ENCODE results near the gene FBXL14.

The FBXL14 gene

DNA sequence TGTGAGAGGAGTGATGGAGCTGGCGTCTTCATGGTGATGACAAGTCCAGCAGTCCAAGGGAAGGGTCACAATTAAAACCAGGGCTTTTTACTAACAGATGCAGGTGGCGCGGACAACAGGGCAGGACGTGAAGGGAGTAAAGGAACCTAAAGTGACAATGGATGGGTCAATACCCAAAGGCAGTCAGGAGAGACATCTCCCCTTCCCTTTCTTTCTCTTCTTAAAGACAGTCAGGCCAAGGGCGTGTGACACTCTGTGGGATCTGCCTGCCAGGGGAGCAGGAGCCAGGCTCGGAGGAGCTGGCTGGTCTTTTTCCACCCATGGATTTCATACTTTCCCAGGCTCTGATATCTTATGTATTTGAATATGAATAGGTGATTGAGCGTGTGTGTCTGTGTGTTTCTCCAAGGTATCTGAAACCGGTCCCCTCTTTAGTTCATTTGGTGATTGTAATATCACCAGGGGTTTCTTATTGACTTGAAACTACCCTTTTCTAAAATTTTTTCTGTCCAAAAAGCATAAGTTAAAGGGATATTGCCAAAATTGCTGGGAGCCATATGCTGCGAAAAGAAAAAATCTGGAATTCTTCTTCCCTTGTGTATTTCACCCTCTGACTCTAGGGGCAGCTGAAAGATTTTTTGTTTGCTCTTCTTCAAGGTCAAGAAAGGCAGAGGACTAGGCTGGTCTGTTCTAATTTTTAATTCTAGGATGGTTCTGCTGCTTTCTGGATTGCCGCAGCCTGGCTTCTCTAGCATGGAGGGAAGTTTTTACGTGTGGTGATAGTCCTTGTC, 61.8 kb downstream of the FBXL14 start:
- DNase-seq: no peak

DNA sequence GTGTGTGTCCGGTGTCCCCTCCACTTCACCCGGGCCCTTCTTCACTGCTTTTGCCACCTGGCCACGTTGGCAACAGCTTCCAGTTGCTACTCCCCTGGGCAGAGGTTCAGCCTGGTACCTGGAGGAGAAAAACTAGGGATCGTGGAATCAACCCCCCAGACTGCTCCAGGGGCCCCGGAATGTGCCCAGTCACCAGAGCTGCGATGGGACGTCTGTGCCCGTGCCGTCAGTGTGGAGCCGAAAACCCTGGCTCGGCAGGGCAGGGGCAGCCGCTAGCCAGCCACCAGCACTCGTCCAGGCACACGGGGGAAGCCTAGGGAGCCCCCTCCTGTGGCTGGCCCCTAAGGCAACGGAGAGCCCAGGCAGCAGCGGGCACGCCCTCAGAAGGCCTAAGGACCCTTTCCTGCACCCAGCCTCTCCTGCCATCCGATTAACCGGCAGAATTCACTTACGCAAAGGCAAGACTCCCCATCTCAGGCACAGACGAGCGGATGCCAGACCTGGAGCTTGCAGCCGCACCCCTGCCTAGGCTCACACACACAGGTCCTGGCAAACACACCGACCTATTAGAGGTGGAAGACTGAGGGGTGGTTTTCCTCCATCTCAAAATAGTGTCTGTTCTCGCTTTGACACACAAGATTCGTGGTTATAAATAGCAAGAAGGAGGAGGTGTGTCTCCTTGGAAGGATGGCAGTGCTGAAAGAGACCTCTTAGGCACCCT, 62.6 kb downstream of the FBXL14 start:
- no peak for DNase-seq

- DNase-seq: no peak
Measured at GRCh38 chr12:1531153-1531653, 63.2 kb downstream of the FBXL14 start.

DNA sequence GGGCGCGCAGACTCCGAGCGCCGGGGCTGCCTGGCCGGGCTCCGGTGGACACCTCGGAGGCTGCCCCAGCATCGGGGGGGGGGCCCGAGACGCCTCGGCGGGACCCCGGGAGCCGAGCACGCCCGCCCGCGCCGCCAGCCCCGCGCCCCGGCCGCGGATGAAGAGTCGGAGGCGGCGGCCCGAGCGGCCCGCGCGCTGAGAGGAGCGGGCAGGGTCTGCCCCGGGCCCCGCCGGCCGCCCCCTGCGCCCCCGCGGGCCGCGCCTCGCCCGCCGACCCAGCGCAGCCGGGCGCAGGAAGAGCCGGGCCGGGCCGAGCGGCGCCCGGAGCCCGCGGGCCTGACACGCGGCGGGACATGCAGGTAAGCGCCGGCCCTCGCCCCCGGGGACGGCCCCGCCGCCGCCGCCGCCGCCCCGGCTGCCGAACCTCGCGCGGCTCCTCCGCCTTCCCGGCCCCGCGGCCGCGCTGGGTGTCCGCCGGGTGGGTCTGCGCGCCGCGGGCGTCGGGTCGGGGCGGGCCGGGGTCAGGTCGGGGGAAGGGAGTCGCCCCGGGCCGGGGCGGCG, 63.7 kb downstream of the FBXL14 start:
- no peak for DNase-seq

- no peak for DNase-seq
Measured at GRCh38 chr12:1529862-1530591, 64.4 kb downstream of the FBXL14 start.

GRCh38 chr12:1529228-1529861, 65.0 kb downstream of the FBXL14 start:
- no peak for DNase-seq

DNA sequence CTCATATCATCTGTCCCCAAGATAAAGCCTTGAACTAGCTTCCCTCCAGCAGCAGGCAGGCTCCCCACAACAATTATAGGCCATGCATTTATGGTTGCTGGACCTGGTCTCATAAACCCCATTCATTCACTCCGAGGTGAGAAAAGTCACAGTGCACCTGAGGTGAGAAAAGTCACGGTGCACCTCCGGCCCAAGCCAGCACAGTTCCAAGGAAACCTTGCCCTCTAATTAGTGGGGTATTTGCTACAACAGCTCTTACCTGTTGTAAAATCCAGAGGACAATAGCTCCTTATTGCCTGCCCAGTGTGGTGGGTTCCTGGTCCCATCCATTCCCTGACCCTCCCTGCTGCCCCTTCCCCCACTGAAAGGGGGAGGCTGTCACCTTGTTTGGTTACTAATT, 65.6 kb downstream of the FBXL14 start:
- no peak for DNase-seq

- no peak for DNase-seq
Measured at GRCh38 chr12:1527789-1528188, 66.6 kb downstream of the FBXL14 start.

DNA sequence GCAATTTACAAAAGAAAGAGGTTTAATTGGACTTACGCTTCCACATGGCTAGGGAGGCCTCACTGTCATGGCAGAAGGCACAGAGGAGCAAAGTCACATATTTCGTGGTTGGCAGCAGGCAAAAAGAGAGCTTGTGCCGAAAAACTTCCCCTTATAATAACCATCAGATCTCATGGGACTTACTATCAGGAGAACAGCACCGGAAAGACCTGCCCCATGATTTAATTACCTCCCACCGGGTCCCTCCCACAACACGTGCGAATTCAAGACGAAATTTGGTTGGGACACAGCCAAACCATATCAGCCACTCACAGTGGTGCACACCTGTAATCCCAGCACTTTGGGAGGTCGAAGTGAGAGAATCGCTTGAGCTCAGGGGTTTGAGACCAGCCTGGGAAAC, 68.5 kb downstream of the FBXL14 start:
- DNase-seq: no peak

DNA sequence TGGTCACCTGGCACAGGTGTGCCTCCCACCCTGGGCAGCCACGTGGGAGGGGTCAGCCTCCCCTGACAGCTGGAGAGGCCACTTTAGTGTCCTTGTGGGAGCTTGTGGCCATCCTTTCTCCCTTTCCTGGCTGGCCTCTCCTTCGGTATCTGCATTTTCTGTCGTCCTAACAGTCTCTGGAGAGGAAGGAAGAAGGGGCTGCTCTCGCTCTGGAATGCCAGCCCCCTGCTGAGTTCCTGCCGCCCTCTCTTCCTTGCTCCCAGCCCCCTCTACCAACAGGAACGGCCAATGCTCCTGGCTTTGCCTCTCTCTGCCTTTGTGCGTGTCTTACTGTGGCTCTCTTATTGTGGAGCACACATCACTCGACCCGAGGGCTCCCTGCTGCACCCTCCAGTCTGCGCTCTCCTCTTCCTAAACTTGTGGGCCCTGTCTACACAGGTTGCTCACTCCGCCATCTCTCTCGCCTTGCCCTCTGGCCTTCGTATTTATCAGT, 70.8 kb downstream of the FBXL14 start:
- no peak for DNase-seq

- DNase-seq: no peak
Measured at GRCh38 chr12:1523046-1523445, 71.3 kb downstream of the FBXL14 start.

DNA sequence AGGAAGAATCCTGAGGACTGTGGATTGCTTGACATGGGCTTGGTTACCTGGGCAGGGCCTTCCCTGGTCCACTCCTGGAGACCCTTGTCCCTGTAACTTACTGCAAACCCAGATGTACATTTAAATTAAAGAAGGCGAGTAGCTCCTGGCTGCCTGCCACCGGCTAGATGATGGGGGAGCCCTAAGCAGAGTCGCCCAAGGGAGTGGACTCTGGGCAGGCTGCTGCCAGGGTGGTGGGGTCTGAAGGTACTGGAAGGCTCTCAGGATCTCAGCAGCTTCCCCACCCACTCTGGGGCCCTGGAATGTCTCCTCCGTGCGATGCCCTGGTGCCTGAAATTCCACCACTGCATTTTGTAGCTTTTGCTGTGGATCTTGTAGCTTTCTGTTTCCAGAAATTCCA, 74.7 kb downstream of the FBXL14 start:
- no peak for DNase-seq

DNA sequence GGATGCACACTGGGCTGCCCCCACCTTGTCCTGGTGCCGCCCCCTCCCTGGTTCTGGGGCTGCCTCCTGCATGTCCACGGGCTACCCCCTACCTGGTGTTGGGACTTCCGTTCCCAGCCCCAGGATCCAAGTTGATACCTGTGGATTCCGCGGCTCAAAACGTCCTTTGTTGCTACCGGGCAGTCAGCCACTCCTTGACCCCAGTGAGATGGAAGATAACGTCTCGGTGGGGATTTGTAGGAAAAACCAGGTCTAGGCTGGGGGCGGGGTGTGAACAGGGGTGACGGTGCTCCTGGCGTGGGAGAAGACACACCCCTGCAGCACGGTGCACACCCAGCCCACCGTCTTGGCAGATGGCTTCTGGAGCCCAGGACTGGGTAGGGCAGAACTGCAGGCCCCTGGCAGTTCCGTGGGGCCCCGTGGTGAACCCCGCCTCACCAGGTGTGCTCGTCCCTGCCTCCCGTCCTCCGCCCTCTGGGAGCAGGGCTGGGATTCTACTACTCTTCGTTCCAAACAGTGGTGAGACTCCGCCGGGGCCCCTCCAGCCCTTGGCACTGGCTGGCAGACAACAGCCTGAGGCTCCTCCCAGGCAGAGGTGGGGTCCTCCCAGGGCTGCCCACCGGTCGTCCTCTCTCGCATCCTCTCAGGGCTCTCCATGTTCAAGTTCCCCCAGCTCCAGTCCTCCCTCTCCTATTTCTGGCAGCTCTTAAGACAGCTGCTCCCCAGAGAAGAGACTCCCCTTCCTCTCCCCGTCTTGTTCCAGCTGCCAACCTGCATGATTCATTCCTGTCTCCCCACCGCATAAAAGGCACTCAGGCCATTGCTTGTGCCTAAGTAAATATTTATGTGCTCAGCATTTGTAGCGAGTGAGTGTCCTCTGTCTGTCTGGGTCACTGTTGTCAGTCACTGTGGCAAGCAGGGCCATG, 75.5 kb downstream of the FBXL14 start:
- DNase-seq: no peak

DNA sequence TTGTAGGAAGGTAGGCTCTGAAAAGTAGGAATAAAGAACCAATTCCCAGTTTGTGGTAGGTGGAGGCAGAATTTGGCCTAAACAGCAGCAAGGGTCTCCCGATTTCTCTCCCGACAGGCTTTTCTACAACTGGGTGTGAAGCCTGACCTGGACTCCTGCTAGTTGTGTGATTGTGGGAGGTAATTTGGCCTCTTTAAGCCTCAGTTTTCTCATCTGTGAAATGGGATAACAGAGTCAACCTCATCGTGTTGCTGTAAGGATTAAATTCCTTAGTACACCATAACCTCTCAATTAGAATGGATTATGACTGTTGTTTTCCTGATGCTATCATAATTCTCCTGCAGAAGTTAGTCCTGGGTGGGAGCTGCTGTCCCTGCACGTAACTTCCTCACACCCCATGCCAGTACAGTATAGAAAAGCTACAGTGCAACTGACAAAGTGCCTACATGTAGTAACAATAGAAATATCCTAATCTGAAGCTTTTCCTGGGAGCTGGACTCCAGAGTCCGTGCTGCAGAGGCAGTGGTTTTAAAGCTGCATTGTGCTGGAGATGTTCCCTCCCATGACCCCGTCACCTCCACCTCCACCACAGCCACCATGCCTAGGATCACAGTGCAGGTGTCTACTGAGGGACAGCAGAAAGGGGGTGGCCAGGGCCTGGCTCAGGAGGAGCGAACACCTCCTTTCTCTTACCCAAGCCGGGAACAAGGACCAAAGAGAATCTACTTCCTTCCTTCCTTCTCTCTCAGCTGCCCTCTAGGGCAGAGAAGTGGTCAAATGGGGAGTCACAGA, 76.5 kb downstream of the FBXL14 start:
- no peak for DNase-seq

DNA sequence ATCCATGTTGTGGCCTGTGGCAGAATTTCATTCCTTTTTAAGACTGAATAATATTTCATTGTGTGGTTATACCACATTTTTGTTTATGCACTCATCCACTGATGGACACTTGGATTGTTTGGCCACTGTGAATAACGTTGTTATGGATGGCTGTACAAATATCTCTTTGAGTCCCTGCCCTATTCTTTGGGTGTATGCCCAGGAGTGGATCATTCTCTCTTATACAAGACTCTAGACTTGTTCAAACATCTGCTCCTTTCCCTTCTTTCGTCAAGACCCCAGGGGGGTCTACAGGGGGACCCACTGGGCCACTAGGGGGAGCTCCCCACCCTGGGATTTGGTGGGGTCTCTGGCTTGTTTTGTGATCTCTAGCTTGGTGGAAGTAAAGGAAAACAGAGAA, 77.4 kb downstream of the FBXL14 start:
- DNase-seq: no peak

All from stimulated activated CD4-positive, alpha-beta T cell treated with anti-CD3 and anti-CD28 coated beads, Interleukin-4, amount 100 ng/mL, for 4 hours (primary cell).